ENCODE measurements around the gene ZDHHC1.

Gene ZDHHC1

GRCh38 chr16:67415872-67416793 is at the start of gene ZDHHC1:
Gene ZDHHC1, minus strand, starts transcription at chr16:67416477. Its CDS starts 8,702 bp downstream, at chr16:67407775.
- DNase-seq: peak; percentile 31 to 54

- DNase-seq: no peak
These were observed 48.3 kb upstream of the ZDHHC1 start for GRCh38 chr16:67464565-67464964.

GRCh38 chr16:67463691-67464090 is 47.4 kb upstream of the ZDHHC1 start:
- DNase-seq: no peak

- DNase-seq: no peak
These were observed 46.8 kb upstream of the ZDHHC1 start for GRCh38 chr16:67463059-67463458.

GRCh38 chr16:67462279-67462655 is 46.0 kb upstream of the ZDHHC1 start:
- no peak for DNase-seq

- DNase-seq: no peak
These were observed 45.5 kb upstream of the ZDHHC1 start for GRCh38 chr16:67461600-67462278.

- no peak for DNase-seq
These were observed 44.7 kb upstream of the ZDHHC1 start for GRCh38 chr16:67460961-67461360.

GRCh38 chr16:67460168-67460567 is 43.9 kb upstream of the ZDHHC1 start:
- DNase-seq: no peak

GRCh38 chr16:67459861-67460150 is 43.5 kb upstream of the ZDHHC1 start:
- no peak for DNase-seq

GRCh38 chr16:67459066-67459860 is 43.0 kb upstream of the ZDHHC1 start:
- no peak for DNase-seq

- DNase-seq: no peak
These were observed 41.9 kb upstream of the ZDHHC1 start for GRCh38 chr16:67458121-67458641.

- DNase-seq: no peak
These were observed 41.3 kb upstream of the ZDHHC1 start for GRCh38 chr16:67457611-67458010.

- DNase-seq: peak in 1 of 2 donors; percentile 12
These were observed 40.3 kb upstream of the ZDHHC1 start for GRCh38 chr16:67456391-67457081.

- DNase-seq: no peak
These were observed 38.6 kb upstream of the ZDHHC1 start for GRCh38 chr16:67454852-67455251.

- DNase-seq: no peak
These were observed 37.8 kb upstream of the ZDHHC1 start for GRCh38 chr16:67454104-67454503.

- no peak for DNase-seq
These were observed 35.6 kb upstream of the ZDHHC1 start for GRCh38 chr16:67451704-67452435.

GRCh38 chr16:67451061-67451703 is 34.9 kb upstream of the ZDHHC1 start:
- DNase-seq: no peak

GRCh38 chr16:67449739-67450138 is 33.5 kb upstream of the ZDHHC1 start:
- no peak for DNase-seq

- DNase-seq: no peak
These were observed 33.1 kb upstream of the ZDHHC1 start for GRCh38 chr16:67449336-67449735.

- DNase-seq: no peak
These were observed 32.3 kb upstream of the ZDHHC1 start for GRCh38 chr16:67448580-67448979.

- DNase-seq: peak; percentile 49 to 64
These were observed 31.3 kb upstream of the ZDHHC1 start for GRCh38 chr16:67447508-67448076.

All from CD4-positive, alpha-beta T cell treated with Interferon alpha-2 for 1 hour (primary cell).